HUES6 (cell line): ENCODE results near the gene BICDL1.

ENCODE experiments used
- H3K27ac ChIP-seq: 2 replicates; pipeline ENCODE4 v1.7.0; 2013; ENCODE audit warnings: low read depth, mild to moderate bottlenecking, low read length, inconsistent platforms
- H3K27me3 ChIP-seq: 2 replicates; pipeline ENCODE4 v1.6.1; 2013; ENCODE audit warnings: low read length; ENCODE audit not compliant: control insufficient read depth, insufficient read depth
- H3K36me3 ChIP-seq: 2 replicates; pipeline ENCODE4 v1.6.1; 2013; ENCODE audit warnings: low read length; ENCODE audit not compliant: control insufficient read depth, insufficient read depth
- H3K4me1 ChIP-seq: 2 replicates; pipeline ENCODE4 v1.6.1; 2013; ENCODE audit warnings: low read length; ENCODE audit not compliant: control insufficient read depth, insufficient read depth
- H3K4me3 ChIP-seq: 2 replicates; pipeline ENCODE4 v1.5.1; 2013; ENCODE audit warnings: low read depth, low read length
- H3K9ac ChIP-seq: one replicate; pipeline ENCODE4 v1.6.1; 2013; ENCODE audit warnings: mild to moderate bottlenecking, low read length
- H3K9me3 ChIP-seq: 2 replicates; pipeline ENCODE4 v1.6.1; 2013; ENCODE audit warnings: low read depth, low read length; ENCODE audit not compliant: control insufficient read depth, insufficient read depth

BICDL1 gene

GRCh38 chr12:120085920-120086645 is 97.0 kb downstream of the BICDL1 start:
- Histone ChIP-seq H3K9ac (peak overlapping the region; percentile 66), H3K9me3 (no peaks in the 10 kb centered on the region), H3K27me3 (no peaks in the 10 kb centered on the region), H3K4me1 (peaks cover 23% of the 10 kb centered on the region), H3K27ac (peak overlapping the region; percentile 84), H3K4me3 (peak overlapping the region; percentile 47; the same call in 1 of the 2 replicates), H3K36me3 (no peaks in the 10 kb centered on the region)

DNA sequence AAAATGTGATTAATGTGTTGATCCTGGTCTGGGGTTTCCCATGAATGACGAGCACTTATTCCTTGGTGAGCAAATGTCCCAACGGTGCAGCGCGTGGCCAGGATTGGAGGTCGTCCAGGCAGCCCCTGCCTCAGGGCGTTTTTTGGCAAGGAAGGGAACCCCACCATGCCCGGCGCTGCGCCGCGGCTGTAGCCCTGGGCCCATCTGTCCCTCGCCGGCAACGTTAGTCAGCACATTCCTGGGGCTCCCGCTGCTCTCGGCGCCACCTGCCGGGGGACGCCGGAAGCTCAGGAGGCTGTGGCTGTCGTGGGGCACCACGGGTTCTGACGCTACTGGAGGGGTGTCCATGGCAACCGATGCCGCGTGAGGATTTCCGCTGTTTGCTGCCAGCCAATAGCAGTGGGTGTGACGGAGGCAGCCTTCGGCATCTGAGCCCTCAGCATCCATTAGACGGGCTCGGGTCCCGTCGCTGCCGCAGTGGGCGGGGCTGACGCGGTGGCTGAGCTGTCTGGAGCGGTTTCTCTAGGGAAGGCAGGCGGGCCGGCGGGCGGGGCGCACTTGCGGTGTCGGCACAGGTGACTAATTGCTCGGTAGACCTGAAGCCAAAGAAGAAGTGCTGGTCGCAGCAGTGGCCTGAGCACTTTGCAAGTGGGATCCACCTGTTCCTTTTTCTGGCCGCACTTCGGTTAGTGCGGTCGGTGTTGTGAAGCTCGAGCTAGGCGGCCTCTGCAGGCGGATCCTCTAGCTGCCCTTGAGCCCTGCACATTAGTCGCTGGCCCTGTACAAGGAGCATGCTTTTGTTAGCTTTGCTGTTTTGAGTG is 98.0 kb downstream of the BICDL1 start:
- H3K4me3 ChIP-seq: peak overlapping the region; percentile 49
- H3K9ac ChIP-seq: peak overlapping the region; percentile 66
- H3K9me3 ChIP-seq: no peaks in the 10 kb centered on the region
- H3K27me3 ChIP-seq: no peaks in the 10 kb centered on the region
- peak overlapping the region; percentile 84 for H3K27ac ChIP-seq
- peaks cover 7% of the 10 kb centered on the region; the same call in 1 of the 2 replicates for H3K36me3 ChIP-seq
- H3K4me1 ChIP-seq: peaks cover 23% of the 10 kb centered on the region

GRCh38 chr12:120089105-120089504 is 100.1 kb downstream of the BICDL1 start:
- H3K9me3 ChIP-seq: no peaks in the 10 kb centered on the region
- H3K27me3 ChIP-seq: no peaks in the 10 kb centered on the region
- H3K36me3 ChIP-seq: peaks cover 14% of the 10 kb centered on the region
- no peak overlapping the region for H3K9ac ChIP-seq
- H3K4me3 ChIP-seq: no peak overlapping the region
- no peak overlapping the region for H3K27ac ChIP-seq
- H3K4me1 ChIP-seq: peaks cover 39% of the 10 kb centered on the region

- Histone ChIP-seq H3K36me3 (peaks cover 14% of the 10 kb centered on the region), H3K27me3 (no peaks in the 10 kb centered on the region), H3K4me3 (no peak overlapping the region), H3K4me1 (peaks cover 46% of the 10 kb centered on the region), H3K9me3 (no peaks in the 10 kb centered on the region), H3K9ac (no peak overlapping the region), H3K27ac (no peak overlapping the region)
Observed at GRCh38 chr12:120089796-120090195, 100.8 kb downstream of the BICDL1 start.

DNA sequence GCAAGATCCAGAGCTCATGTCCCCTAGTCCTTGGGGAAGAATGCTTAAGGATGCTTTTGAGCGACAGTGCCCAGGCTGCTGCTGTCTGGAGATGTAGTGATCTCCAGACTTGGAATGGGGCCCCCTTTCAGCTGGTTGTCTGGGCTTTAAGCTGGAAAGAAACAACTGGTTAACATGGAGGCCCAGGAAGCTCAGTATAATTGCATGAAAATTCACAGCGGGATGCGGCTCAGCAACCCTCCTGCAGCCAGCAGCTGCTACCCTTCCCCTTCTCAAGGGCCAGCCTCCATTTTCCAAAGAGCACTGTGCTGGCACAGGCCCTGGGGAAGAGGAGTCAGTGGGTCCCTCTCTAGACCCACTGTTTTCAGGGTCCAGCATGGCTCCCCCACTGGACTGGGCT is 101.2 kb downstream of the BICDL1 start:
- no peak overlapping the region for H3K27ac ChIP-seq
- H3K4me1 ChIP-seq: peaks cover 48% of the 10 kb centered on the region
- H3K4me3 ChIP-seq: no peak overlapping the region
- no peaks in the 10 kb centered on the region for H3K27me3 ChIP-seq
- peaks cover 14% of the 10 kb centered on the region for H3K36me3 ChIP-seq
- H3K9ac ChIP-seq: no peak overlapping the region
- H3K9me3 ChIP-seq: no peaks in the 10 kb centered on the region

DNA sequence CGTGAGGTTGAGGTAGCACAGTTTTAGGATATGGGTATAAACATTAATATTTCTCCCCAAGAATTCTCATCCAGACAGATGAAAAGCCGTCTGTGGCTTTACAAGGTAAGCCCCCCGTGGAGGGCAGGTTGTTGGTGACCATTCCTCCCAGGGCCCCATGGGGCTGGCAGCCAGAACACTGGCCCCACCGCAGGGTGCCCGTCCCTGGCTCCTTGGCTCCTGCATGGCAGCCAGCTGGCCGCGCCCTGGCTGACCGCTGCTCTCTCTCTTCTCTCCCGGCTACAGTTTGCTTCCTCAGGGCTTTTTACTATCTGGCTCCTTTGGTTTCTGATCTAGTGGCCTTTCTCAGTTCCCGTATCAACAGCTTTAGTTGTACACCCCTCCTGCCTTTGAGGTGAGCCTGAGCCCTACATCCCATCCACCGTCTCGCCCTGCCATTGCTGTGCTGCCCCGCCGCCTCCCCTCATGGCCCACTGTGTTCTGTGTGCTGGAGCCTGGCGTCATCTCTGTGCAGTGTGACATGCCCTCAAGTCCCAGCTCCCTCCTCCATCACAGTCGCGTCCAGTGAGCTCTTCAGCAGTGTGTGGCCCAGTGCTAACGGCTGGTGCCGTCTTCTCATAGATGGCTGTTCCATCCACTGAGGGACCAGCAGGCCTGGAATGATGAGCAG is 101.7 kb downstream of the BICDL1 start:
- Histone ChIP-seq H3K4me3 (no peak overlapping the region), H3K9ac (no peak overlapping the region), H3K4me1 (peaks cover 45% of the 10 kb centered on the region), H3K9me3 (no peaks in the 10 kb centered on the region), H3K27ac (no peak overlapping the region), H3K36me3 (peaks cover 14% of the 10 kb centered on the region), H3K27me3 (no peaks in the 10 kb centered on the region)

GRCh38 chr12:120091371-120092090 is 102.5 kb downstream of the BICDL1 start:
- no peak overlapping the region for H3K4me3 ChIP-seq
- H3K27me3 ChIP-seq: no peaks in the 10 kb centered on the region
- H3K9me3 ChIP-seq: no peaks in the 10 kb centered on the region
- H3K27ac ChIP-seq: no peak overlapping the region
- peaks cover 16% of the 10 kb centered on the region for H3K36me3 ChIP-seq
- no peak overlapping the region for H3K9ac ChIP-seq
- peaks cover 39% of the 10 kb centered on the region for H3K4me1 ChIP-seq

DNA sequence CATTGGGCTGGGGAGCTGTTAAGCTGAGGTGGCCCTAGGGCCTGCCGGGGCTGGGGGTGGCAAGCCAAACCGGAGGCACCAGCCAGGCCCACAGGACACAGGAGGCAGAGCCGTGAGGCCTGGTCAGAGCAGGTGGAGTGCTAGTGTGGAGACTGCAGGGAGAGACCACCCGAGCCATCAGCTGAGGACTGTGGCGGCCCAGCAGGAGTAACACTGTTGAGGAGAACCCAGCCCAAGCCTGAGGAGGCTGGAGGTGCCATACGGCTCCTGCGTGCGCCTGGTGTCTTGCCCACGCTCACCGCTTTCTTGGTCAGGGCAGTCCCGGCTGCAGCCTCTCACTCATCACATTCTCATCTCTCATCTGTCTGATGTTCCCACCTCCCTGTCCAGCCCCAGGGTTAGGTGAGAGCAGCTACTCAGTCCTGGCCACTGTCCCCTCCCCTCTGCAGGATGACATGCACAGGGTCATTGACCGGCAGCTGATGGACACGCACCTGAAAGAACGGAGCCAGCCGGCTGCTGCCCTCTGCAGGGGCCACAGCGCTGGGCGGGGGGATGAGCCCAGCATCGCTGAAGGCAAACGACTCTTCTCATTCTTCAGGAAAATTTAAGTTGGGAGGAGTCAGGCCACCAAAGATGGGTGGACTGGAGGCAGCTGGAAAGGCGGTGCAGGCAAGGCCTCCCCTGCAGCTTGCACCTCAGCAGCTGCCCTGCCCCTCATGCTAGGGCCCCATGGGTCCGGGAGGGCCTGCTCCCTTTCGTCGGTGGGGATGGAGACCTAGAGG is 103.7 kb downstream of the BICDL1 start:
- Histone ChIP-seq H3K27ac (0 out of 2 replicates have a peak overlapping the region, but pooled peaks have one; percentile 11), H3K9me3 (no peaks in the 10 kb centered on the region), H3K9ac (no peak overlapping the region), H3K4me3 (no peak overlapping the region), H3K27me3 (no peaks in the 10 kb centered on the region), H3K4me1 (peaks cover 32% of the 10 kb centered on the region), H3K36me3 (peaks cover 24% of the 10 kb centered on the region)

DNA sequence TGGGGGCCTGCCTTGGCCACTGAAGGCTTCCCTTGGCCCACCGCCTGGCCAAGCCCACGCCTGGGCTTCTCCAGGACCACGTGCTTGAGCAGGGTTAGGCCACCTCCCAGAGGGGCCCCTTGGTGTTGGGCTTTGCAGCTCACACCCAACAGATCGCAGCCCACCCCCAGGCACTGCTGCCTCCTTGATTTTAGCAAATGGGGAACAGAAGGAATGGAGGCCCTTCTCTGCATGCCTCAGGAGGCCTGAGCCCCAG is 104.2 kb downstream of the BICDL1 start:
- Histone ChIP-seq H3K9ac (peak overlapping the region; percentile 20), H3K4me3 (no peak overlapping the region), H3K9me3 (no peaks in the 10 kb centered on the region), H3K4me1 (peaks cover 31% of the 10 kb centered on the region), H3K27ac (peak overlapping the region; percentile 11), H3K27me3 (no peaks in the 10 kb centered on the region), H3K36me3 (peaks cover 26% of the 10 kb centered on the region)
